CD4-positive, alpha-beta memory T cell (primary cell): ENCODE results near the gene UBE2F. TPM values are rescaled to one million over a fixed set of nuclear protein-coding genes. Genes with fewer than 3 reads are reported as not detected.
"Not testable (repeated sequence)": the region's sequence is repeated elsewhere in the genome, so short reads cannot be mapped to it uniquely, and the experiment has no call there.

Experiments
- CTCF ChIA-PET: fragments of 350-600 bp; sonication (Branson Sonifier 250); formaldehyde crosslinking; loops from one replicate; lab custom pipeline; 2021; ENCODE audit warnings: inconsistent platforms; ENCODE audit not compliant: partially characterized antibody; lab: Charles Lee
- POLR2A ChIA-PET: fragments of 350-600 bp; sonication (Branson Sonifier 250); formaldehyde crosslinking; loops from one replicate; lab custom pipeline; 2021; ENCODE audit not compliant: partially characterized antibody; lab: Charles Lee
- DNase-seq, 5 donors: peaks; one replicate each; pipeline versions ENCODE4 v3.0.0 to v3.0.0-alpha.2; 2020 to 2022; ENCODE audit warnings: mixed read lengths in 1 of 5
- H3K27ac ChIP-seq: one replicate; pipeline ENCODE4 v1.7.0; 2013; ENCODE audit warnings: low read depth, low read length
- H3K27me3 ChIP-seq: 2 replicates; pipeline ENCODE4 v1.7.0; 2013; ENCODE audit warnings: mild to moderate bottlenecking, low read length, moderate library complexity; ENCODE audit not compliant: insufficient read depth
- H3K36me3 ChIP-seq: 2 replicates; pipeline ENCODE4 v1.7.0; 2013; ENCODE audit warnings: mild to moderate bottlenecking, low read length, moderate library complexity; ENCODE audit not compliant: insufficient read depth
- H3K4me1 ChIP-seq: 2 replicates; pipeline ENCODE4 v1.7.0; 2013; ENCODE audit warnings: mild to moderate bottlenecking, low read length, moderate library complexity; ENCODE audit not compliant: insufficient read depth
- H3K4me3 ChIP-seq, 2 donors: one replicate each; pipeline ENCODE4 v1.7.0; 2013; ENCODE audit warnings: low read length in 2 of 2, mild to moderate bottlenecking in 1 of 2
- H3K9me3 ChIP-seq, 2 donors: one replicate each; pipeline ENCODE4 v1.7.0; 2013; ENCODE audit warnings: low read length in 2 of 2, control low read depth in 1 of 2; ENCODE audit not compliant: control insufficient read depth in 1 of 2
- H3K27ac Mint-ChIP-seq, 7 donors: one replicate each; pipeline ENCODE4 v1.8.0; 2020 to 2021; ENCODE audit warnings: mixed read lengths in 7 of 7, mild to moderate bottlenecking in 6 of 7, inconsistent platforms in 3 of 7, moderate library complexity in 3 of 7
- H3K27me3 Mint-ChIP-seq, 2 donors: one replicate each; pipeline ENCODE4 v1.8.0; 2020 to 2021; ENCODE audit warnings: mixed read lengths in 2 of 2
- H3K36me3 Mint-ChIP-seq, 2 donors: one replicate each; pipeline ENCODE4 v1.8.0; 2020 to 2021; ENCODE audit warnings: mixed read lengths in 2 of 2, inconsistent platforms in 1 of 2, mild to moderate bottlenecking in 1 of 2
- H3K4me1 Mint-ChIP-seq, 4 donors: one replicate each; pipeline ENCODE4 v1.8.0; 2020 to 2021; ENCODE audit warnings: mixed read lengths in 4 of 4, mild to moderate bottlenecking in 1 of 4
- H3K4me3 Mint-ChIP-seq, 8 donors: one replicate each; pipeline ENCODE4 v1.8.0; 2020 to 2021; ENCODE audit warnings: mixed read lengths in 8 of 8, mild to moderate bottlenecking in 7 of 8, moderate library complexity in 6 of 8, inconsistent platforms in 3 of 8
- H3K9me3 Mint-ChIP-seq, 8 donors: one replicate each; pipeline ENCODE4 v1.8.0; 2020 to 2021; ENCODE audit warnings: mixed read lengths in 8 of 8, mild to moderate bottlenecking in 5 of 8, inconsistent platforms in 3 of 8, moderate library complexity in 1 of 8
- intact Hi-C: fragments of 100-400 bp; cut with micrococcal nuclease; formaldehyde crosslinking; loops from one replicate; pipeline ENCODE4 v1.15.1; 2023
- polyA plus RNA-seq, 2 donors: library from polyadenylated mRNA; unstranded; fragments of 300-500 nt; fragmentation: Illumina TruSeq; gene quantifications; one replicate each; pipeline ENCODE4 v1.2.3, GENCODE V29; 2021
- total RNA-seq, 2 experiments: library from RNA; stranded (reverse); gene quantifications; one replicate each; pipeline ENCODE4 v1.2.3, GENCODE V29; 2021

The UBE2F gene
- total and polyA plus RNA-seq, 4 experiments from 2014 or later, result 35.7 to 116 (median 60.9) TPM

DNA sequence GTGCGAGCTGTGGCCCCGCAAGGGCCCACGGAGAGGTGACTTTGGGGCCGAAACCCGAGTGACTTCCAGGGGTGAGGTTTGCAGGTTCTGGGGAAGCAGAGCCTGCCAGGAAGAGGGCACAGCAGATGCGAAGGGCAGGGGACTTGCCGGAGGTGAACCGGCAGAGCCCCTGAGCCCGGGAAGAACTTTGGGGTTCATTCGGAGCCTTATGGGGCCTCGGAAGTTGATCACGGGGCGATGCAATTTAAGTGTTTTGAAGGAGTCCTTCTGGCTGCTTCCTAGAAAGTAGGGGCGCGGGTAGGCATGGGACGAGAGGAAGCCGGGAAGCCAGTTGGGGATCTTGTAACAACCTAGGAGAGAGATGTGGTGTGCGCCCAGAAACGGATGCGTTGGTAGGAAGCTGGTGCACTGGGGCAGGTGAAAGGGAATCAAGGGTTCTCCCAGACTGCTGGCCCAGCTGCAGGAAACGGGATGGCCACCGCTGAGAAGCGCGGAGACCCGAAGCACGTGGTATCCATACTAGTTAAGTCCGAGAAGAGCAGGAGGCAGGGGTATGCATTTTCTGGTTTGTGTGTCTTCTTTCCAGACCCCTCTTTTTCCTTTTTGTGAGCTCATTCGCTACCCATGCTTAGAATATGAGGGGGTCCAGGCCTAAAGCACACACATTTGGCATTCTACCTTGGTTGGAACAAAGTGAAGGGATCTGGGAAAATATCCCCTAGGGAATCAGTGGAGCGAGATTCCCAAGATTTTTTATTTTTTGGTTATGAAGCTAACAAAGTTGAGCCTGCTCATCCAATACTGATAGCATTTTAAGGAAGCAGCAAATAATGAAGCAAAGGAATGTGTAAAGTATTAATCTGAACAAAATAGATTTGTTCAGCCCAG is 94.7 kb downstream of the UBE2F start:
- intact Hi-C loops, result loop anchor here (2.0 to 5.0 kb wide), 4 partner anchors 19 to 974 kb away; partner anchors contain the start of gene COPS8
- Mint-ChIP-seq H3K9me3 (peaks cover 0 to 5% (median 3%) of the 10 kb centered on the region in 8 donors), H3K4me3 (peak overlapping the region; percentile 83 to 97 (median 93)), H3K4me1 (peaks cover 24 to 63% (median 42%) of the 10 kb centered on the region in 4 donors), H3K27ac (peak overlapping the region; percentile 76 to 95 (median 86)), H3K27me3 (peaks cover 6 to 7% of the 10 kb centered on the region in 2 donors), H3K36me3 (peaks cover 16 to 25% of the 10 kb centered on the region in 2 donors)
- POLR2A ChIA-PET, result interaction anchor here (0.7 to 1.6 kb wide), 9 partner anchors 8 to 369 kb away, joined by 3 to 10 read pairs (median 4); partner anchors contain the start of gene PER2
- DNase-seq, result peak in 3 of 5 donors; percentile 2 to 52 (median 4)
- peaks cover 35% of the 10 kb centered on the region for H3K4me1 ChIP-seq
- peak overlapping the region; percentile 76 for H3K27ac ChIP-seq
- H3K4me3 ChIP-seq, result peak overlapping the region; percentile 76 to 95
- CTCF ChIA-PET, result interaction anchor here (1.1 to 1.6 kb wide), 2 partner anchors 92 to 138 kb away, joined by 4 read pairs; no protein-coding TSS in a partner anchor
- H3K9me3 ChIP-seq, result no peaks in the 10 kb centered on the region
- H3K36me3 ChIP-seq, result no peaks in the 10 kb centered on the region
- H3K27me3 ChIP-seq, result no peaks in the 10 kb centered on the region

DNA sequence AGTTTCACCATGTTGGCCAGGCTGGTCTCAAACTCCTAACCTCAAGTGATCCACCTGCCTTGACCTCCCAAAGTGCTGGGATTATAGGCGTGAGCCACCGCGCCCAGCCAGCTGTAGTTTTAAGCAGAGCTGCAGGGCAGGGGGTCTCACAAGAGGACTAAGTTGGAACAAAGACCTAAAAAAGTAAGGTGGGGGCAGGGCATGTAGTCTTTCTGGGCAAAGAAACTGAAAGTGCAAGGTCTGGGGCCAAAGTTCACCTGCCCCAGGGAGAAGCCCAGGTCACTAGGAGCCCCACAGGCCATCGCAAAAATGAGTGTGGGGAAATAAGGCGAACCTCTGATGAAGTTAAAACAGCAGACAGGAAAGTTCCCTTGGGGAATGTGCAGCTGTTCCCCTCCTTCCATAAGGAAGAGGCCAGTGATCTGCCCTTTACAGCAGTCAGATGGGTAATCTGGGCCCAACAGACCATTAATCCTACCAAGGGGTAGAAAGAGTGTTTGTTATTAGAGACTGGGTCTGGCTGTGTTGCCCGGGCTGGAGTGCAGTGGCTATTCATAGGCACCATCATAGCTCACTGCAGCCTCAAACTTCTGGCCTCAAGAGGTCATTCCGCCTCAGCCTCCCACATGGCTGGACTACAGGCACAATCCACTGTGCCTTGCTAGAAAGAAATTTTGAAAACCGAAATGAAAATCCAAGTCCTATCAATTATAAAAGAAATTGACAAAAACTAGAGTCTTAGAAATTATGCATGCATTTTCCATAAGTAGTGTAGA is 96.8 kb downstream of the UBE2F start:
- H3K36me3 Mint-ChIP-seq, result peaks cover 31 to 40% of the 10 kb centered on the region in 2 donors
- ChIA-PET POLR2A (no interaction called here), CTCF (interaction anchor here (0.6 kb wide), 1 partner anchor 976 kb away, joined by 3 read pairs; no protein-coding TSS in a partner anchor)
- peak overlapping the region in 2 of 7 donors; percentile 54 to 59 for H3K27ac Mint-ChIP-seq
- no peaks in the 10 kb centered on the region for H3K9me3 ChIP-seq
- peaks cover 0 to 11% (median 4%) of the 10 kb centered on the region in 8 donors for H3K9me3 Mint-ChIP-seq
- no peaks in the 10 kb centered on the region for H3K36me3 ChIP-seq
- no peaks in the 10 kb centered on the region for H3K27me3 Mint-ChIP-seq
- DNase-seq, result no peak
- H3K27ac ChIP-seq, result no peak overlapping the region
- H3K4me3 Mint-ChIP-seq, result no peak overlapping the region
- peaks cover 46% of the 10 kb centered on the region for H3K4me1 ChIP-seq
- H3K4me3 ChIP-seq, result no peak overlapping the region
- intact Hi-C loops, result loop anchor here (5.0 kb wide), 2 partner anchors 371 to 976 kb away; partner anchors contain the start of gene COPS8
- no peaks in the 10 kb centered on the region for H3K27me3 ChIP-seq
- peaks cover 29 to 74% (median 52%) of the 10 kb centered on the region in 4 donors for H3K4me1 Mint-ChIP-seq

DNA sequence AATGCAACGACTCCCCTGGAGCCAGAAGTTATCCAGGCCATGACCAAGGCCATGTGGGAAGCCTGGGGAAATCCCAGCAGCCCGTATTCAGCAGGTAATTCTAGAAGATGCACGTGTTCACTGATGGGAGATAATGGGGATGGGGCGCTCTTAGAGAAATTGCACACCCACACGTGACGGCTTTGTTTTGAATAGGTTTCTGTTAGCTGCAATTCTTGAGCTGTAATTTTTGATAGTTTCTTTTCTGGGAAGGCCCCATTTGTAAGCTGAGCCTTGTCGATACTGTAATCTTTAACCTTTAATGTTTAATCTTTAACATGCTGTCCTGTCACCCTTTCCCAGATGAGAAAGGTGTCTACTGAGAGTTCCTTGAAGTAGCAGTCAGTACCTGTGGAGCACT is 97.6 kb downstream of the UBE2F start:
- POLR2A ChIA-PET, result no interaction called here
- no peaks in the 10 kb centered on the region for H3K36me3 ChIP-seq
- no peaks in the 10 kb centered on the region for H3K27me3 ChIP-seq
- no peaks in the 10 kb centered on the region for H3K27me3 Mint-ChIP-seq
- no peak overlapping the region for H3K27ac ChIP-seq
- H3K4me1 ChIP-seq, result peaks cover 52% of the 10 kb centered on the region
- H3K9me3 ChIP-seq, result no peaks in the 10 kb centered on the region
- peaks cover 31 to 42% of the 10 kb centered on the region in 2 donors for H3K36me3 Mint-ChIP-seq
- H3K9me3 Mint-ChIP-seq, result peaks cover 0 to 11% (median 4%) of the 10 kb centered on the region in 8 donors
- H3K4me1 Mint-ChIP-seq, result peaks cover 33 to 78% (median 58%) of the 10 kb centered on the region in 4 donors
- no peak for DNase-seq
- H3K4me3 ChIP-seq, result no peak overlapping the region
- H3K4me3 Mint-ChIP-seq, result no peak overlapping the region
- peak overlapping the region in 2 of 7 donors; percentile 24 to 80 for H3K27ac Mint-ChIP-seq
- CTCF ChIA-PET, result no interaction called here
- intact Hi-C loops, result loop anchor here (5.0 kb wide), 2 partner anchors 372 to 977 kb away; partner anchors contain the start of gene COPS8

DNA sequence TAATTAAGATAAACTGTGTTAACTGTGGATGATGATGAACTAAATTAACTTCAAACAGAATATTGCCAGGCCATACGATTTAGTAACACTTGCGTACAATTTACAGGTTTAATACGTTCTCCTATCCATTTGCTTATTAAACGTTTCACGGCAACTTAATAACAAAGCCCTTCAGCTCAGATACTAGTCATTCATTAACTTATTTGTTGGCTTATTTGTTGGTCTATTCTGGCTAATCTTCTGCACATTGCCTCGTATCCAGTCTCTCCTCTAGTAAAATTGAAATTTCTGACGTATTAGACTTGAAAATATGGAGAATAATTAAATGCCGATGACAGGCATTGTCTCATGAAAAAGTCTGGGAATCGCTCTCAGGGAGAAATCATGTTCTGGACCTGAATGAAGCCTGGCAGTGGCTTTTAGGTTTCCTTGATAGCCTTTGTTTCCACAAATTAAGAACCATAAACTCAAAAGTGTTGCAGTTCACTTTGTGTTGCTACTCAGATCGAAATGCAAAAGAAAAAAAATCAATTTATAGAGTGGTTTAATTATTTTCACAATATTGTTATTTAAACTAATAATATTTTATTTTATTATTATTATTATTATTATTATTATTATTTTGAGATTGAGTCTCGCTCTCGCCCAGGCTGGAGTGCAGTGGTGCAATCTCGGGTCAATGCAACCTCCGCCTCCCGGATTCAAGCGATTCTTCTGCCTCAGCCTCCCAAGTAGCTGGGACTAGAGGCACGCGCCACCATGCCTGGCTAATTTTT is 98.4 kb downstream of the UBE2F start:
- no peaks in the 10 kb centered on the region for H3K9me3 ChIP-seq
- no peak overlapping the region for H3K4me3 ChIP-seq
- peaks cover 0 to 11% (median 4%) of the 10 kb centered on the region in 8 donors for H3K9me3 Mint-ChIP-seq
- peaks cover 34 to 78% (median 60%) of the 10 kb centered on the region in 4 donors for H3K4me1 Mint-ChIP-seq
- peaks cover 34 to 46% of the 10 kb centered on the region in 2 donors for H3K36me3 Mint-ChIP-seq
- H3K27ac Mint-ChIP-seq, result no peak overlapping the region
- no peaks in the 10 kb centered on the region for H3K27me3 ChIP-seq
- ChIA-PET CTCF (no interaction called here), POLR2A (no interaction called here)
- H3K4me1 ChIP-seq, result peaks cover 52% of the 10 kb centered on the region
- DNase-seq, result no peak
- H3K36me3 ChIP-seq, result no peaks in the 10 kb centered on the region
- no peak overlapping the region for H3K4me3 Mint-ChIP-seq
- H3K27me3 Mint-ChIP-seq, result no peaks in the 10 kb centered on the region
- H3K27ac ChIP-seq, result no peak overlapping the region
- intact Hi-C loops, result no loop called here

DNA sequence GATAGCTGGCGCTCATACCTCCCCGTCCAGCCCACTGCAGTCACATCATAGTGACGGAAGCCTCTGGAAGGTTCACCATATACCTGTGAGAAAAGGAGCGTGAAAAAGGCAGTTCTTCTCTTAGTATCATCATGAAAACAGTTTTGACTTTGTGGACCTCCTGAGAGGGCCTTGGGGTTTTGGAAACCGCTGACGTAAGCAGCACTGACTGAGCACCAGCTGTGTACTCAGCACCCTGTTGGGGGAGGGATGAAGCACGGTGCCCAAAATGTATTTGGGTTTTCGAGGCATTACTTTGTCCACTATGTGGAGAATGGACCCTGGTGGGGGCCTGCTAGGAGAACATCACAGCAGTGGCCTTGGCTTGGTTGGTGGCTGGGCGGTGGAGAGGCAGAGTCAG is 99.4 kb downstream of the UBE2F start:
- Histone ChIP-seq H3K27me3 (no peaks in the 10 kb centered on the region), H3K36me3 (no peaks in the 10 kb centered on the region), H3K9me3 (no peaks in the 10 kb centered on the region), H3K4me1 (peaks cover 61% of the 10 kb centered on the region), H3K4me3 (no peak overlapping the region), H3K27ac (no peak overlapping the region)
- peak overlapping the region in 6 of 7 donors; percentile 13 to 64 (median 43) for H3K27ac Mint-ChIP-seq
- H3K27me3 Mint-ChIP-seq, result no peaks in the 10 kb centered on the region
- intact Hi-C loops, result no loop called here
- DNase-seq, result no peak
- ChIA-PET POLR2A (no interaction called here), CTCF (no interaction called here)
- H3K4me1 Mint-ChIP-seq, result peaks cover 34 to 78% (median 58%) of the 10 kb centered on the region in 4 donors
- no peak overlapping the region for H3K4me3 Mint-ChIP-seq
- peaks cover 34 to 45% of the 10 kb centered on the region in 2 donors for H3K36me3 Mint-ChIP-seq
- peaks cover 0 to 11% (median 4%) of the 10 kb centered on the region in 8 donors for H3K9me3 Mint-ChIP-seq

DNA sequence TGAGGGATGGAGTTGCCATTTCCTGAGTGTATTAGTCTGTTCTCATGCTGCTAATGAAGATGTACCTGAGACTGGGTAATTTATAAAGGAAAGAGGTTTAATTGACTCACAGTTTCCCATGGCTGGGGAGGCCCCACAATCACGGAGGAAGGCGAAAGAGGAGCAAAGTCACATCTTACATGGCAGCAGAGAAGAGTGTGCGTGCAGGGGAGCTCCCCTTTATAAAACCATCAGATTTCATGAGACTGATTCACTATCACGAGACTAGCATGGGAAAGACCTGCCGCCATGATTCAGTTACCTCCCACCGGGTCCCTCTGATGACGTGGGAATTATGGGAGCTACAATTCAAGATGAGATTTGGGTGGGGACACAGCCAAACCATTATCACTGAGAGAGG is 99.9 kb downstream of the UBE2F start:
- Mint-ChIP-seq H3K4me3 (peak overlapping the region in 1 of 8 donors; percentile 11), H3K4me1 (peaks cover 31 to 77% (median 56%) of the 10 kb centered on the region in 4 donors), H3K9me3 (peaks cover 0 to 11% (median 4%) of the 10 kb centered on the region in 8 donors), H3K27ac (peak overlapping the region in 5 of 7 donors; percentile 16 to 86 (median 42)), H3K36me3 (peaks cover 36 to 40% of the 10 kb centered on the region in 2 donors)
- H3K27me3 Mint-ChIP-seq, CTCF ChIA-PET, H3K36me3 ChIP-seq, POLR2A ChIA-PET, intact Hi-C loops, H3K27me3 ChIP-seq, H3K4me3 ChIP-seq, DNase-seq, H3K27ac ChIP-seq, H3K9me3 ChIP-seq: not testable (repeated sequence)
- peaks cover 62% of the 10 kb centered on the region for H3K4me1 ChIP-seq
